SIG-M5 treated with dmso at 0.1 percent for 504 hours (cell line): Measurements from ENCODE around the gene RHEBL1.

Experiments
- DNase-seq: peaks from one replicate; lab custom pipeline; 2025; ENCODE audit not compliant: unreplicated experiment; lab: John Stamatoyannopoulos, UW

Gene RHEBL1

GRCh38 chr12:49022558-49023178 is 47.1 kb downstream of the RHEBL1 start:
- DNase-seq: no peak

- DNase-seq: no peak
Observed at GRCh38 chr12:49021292-49021915, 48.4 kb downstream of the RHEBL1 start.

GRCh38 chr12:49020441-49020840 is 49.3 kb downstream of the RHEBL1 start:
- no peak for DNase-seq

GRCh38 chr12:49019443-49020324 is 50.1 kb downstream of the RHEBL1 start:
- peak; percentile 85 for DNase-seq

GRCh38 chr12:49019120-49019430 is 50.7 kb downstream of the RHEBL1 start:
- peak; percentile 89 for DNase-seq

GRCh38 chr12:49018261-49019119 is 51.3 kb downstream of the RHEBL1 start, which contains the start of gene PRKAG1:
PRKAG1 (minus strand) TSS chr12:49018776; CDS start chr12:49018740, 36 bp downstream.
- peak; percentile 98 for DNase-seq

- DNase-seq: peak; percentile 81
Observed at GRCh38 chr12:49017891-49018260, 51.9 kb downstream of the RHEBL1 start.

- no peak for DNase-seq
Observed at GRCh38 chr12:49015196-49015595, 54.6 kb downstream of the RHEBL1 start.
